ENCODE data around the gene QRICH2. TPM values are rescaled to one million over a fixed set of nuclear protein-coding genes. Genes with fewer than 3 reads are reported as not detected.

QRICH2 gene
- total RNA-seq, 4 donors from 2014 or later = 2.0 to 8.4 (median 5.2) TPM

GRCh38 chr17:76243826-76244679 lies 64.0 kb downstream of the QRICH2 start:
- WGBS, 2 donors = 79 to 81% methylated on average over 12 of the region's 12 CpGs
- peaks cover 0 to 24% (median 14%) of the 10 kb centered on the region in 4 donors for H3K4me1 ChIP-seq
- no peak overlapping the region for H3K27ac ChIP-seq
- H3K36me3 ChIP-seq = no peaks in the 10 kb centered on the region
- peaks cover 0 to 5% of the 10 kb centered on the region in 2 donors for H3K27me3 ChIP-seq
- TF ChIP-seq EP300 (IDR thresholded peaks at IDR 0.05) = no peak
- TF ChIP-seq CTCF (IDR thresholded peaks at IDR 0.05) = no peak
- TF ChIP-seq POLR2A (IDR thresholded peaks at IDR 0.05) = no peak
- H3K4me3 ChIP-seq = no peak overlapping the region
- DNase-seq (ENCODE audit: low spot score in 2 of 2) = no peak
- H3K9me3 ChIP-seq = no peaks in the 10 kb centered on the region

GRCh38 chr17:76241691-76242255 lies 66.3 kb downstream of the QRICH2 start:
- Histone ChIP-seq H3K4me1 (peaks cover 0 to 24% (median 13%) of the 10 kb centered on the region in 4 donors), H3K36me3 (no peaks in the 10 kb centered on the region), H3K27ac (peak overlapping the region in 2 of 4 donors; percentile 88), H3K27me3 (peaks cover 0 to 5% of the 10 kb centered on the region in 2 donors), H3K4me3 (peak overlapping the region in 3 of 4 donors; percentile 54 to 76 (median 68)), H3K9me3 (no peaks in the 10 kb centered on the region)
- no peak for DNase-seq (ENCODE audit: low spot score in 2 of 2)
- no peak for TF ChIP-seq CTCF (IDR thresholded peaks at IDR 0.05)
- no peak for TF ChIP-seq POLR2A (IDR thresholded peaks at IDR 0.05)
- no peak for TF ChIP-seq EP300 (IDR thresholded peaks at IDR 0.05)
- WGBS, 2 donors = 93 to 95% methylated on average over 15 of the region's 15 CpGs

- peak in 1 of 2 donors; percentile 41 for DNase-seq (ENCODE audit: low spot score in 2 of 2)
- H3K4me3 ChIP-seq = peak overlapping the region; percentile 54 to 76 (median 63)
- TF ChIP-seq POLR2A (IDR thresholded peaks at IDR 0.05) = no peak
- peak in 1 of 2 donors; percentile 36 for TF ChIP-seq EP300 (IDR thresholded peaks at IDR 0.05)
- no peaks in the 10 kb centered on the region for H3K36me3 ChIP-seq
- H3K9me3 ChIP-seq = no peaks in the 10 kb centered on the region
- WGBS, 2 donors = 8 to 9% methylated on average over 12 of the region's 12 CpGs
- H3K4me1 ChIP-seq = peaks cover 0 to 24% (median 10%) of the 10 kb centered on the region in 4 donors
- H3K27ac ChIP-seq = peak overlapping the region; percentile 72 to 88 (median 86)
- peaks cover 0 to 5% of the 10 kb centered on the region in 2 donors for H3K27me3 ChIP-seq
Observed at GRCh38 chr17:76241204-76241538, 66.9 kb downstream of the QRICH2 start.

GRCh38 chr17:76240461-76241203 lies 67.4 kb downstream of the QRICH2 start, which contains the start of gene RNF157:
Gene RNF157, minus strand, starts transcription at chr17:76240493. Its CDS starts 253 bp downstream, at chr17:76240240.
- H3K27ac ChIP-seq = peak within 1 kb of the TSS; percentile 84 to 88 (median 88)
- TF ChIP-seq CTCF (IDR thresholded peaks at IDR 0.05) (no peak), EP300 (IDR thresholded peaks at IDR 0.05) (peak in 1 of 2 donors; percentile 67), POLR2A (IDR thresholded peaks at IDR 0.05) (peak; percentile 34 to 35)
- WGBS, 2 donors = 0 to 1% methylated on average over 34 to 35 of the region's 102 CpGs

GRCh38 chr17:76239538-76240274 lies 68.4 kb downstream of the QRICH2 start:
- TF ChIP-seq CTCF (IDR thresholded peaks at IDR 0.05) (no peak), POLR2A (IDR thresholded peaks at IDR 0.05) (no peak), EP300 (IDR thresholded peaks at IDR 0.05) (no peak)
- no peaks in the 10 kb centered on the region for H3K36me3 ChIP-seq
- H3K9me3 ChIP-seq = no peaks in the 10 kb centered on the region
- peak overlapping the region; percentile 32 to 76 (median 50) for H3K4me3 ChIP-seq
- DNase-seq (ENCODE audit: low spot score in 2 of 2) = no peak
- peaks cover 0 to 5% of the 10 kb centered on the region in 2 donors for H3K27me3 ChIP-seq
- H3K4me1 ChIP-seq = peaks cover 0 to 24% (median 9%) of the 10 kb centered on the region in 4 donors
- peak overlapping the region; percentile 54 to 88 (median 76) for H3K27ac ChIP-seq
- WGBS, 2 donors = 14 to 41% methylated on average over 2 to 13 of the region's 75 CpGs

More at GRCh38 chr17:76240461-76241203, 67.4 kb downstream of the QRICH2 start, which contains the start of gene RNF157:
- no peak for DNase-seq (ENCODE audit: low spot score in 2 of 2)
- H3K27me3 ChIP-seq = peaks cover 0 to 5% of the 10 kb centered on the region in 2 donors
- peaks cover 0 to 24% (median 9%) of the 10 kb centered on the region in 4 donors for H3K4me1 ChIP-seq
- peak within 1 kb of the TSS; percentile 54 to 76 (median 63) for H3K4me3 ChIP-seq
- H3K36me3 ChIP-seq = no peaks in the 10 kb centered on the region
- no peaks in the 10 kb centered on the region for H3K9me3 ChIP-seq

Measured in tibial nerve (tissue), 4 donors.